Measurements from ENCODE around the gene NAPG. TPM values are rescaled to one million over a fixed set of nuclear protein-coding genes. Genes with fewer than 3 reads are reported as not detected.
A peak's percentile ranks its signal among the peaks of the same experiment; 100 is the strongest.

NAPG gene
- total and polyA plus RNA-seq, 2 donors (not counting 3 experiments of a cell fraction or from before 2014, with no cell fraction given) = 10.8 to 34.1 TPM

- FAIRE-seq = no peak
- TF ChIP-seq JUN (IDR thresholded peaks at IDR 0.05; ENCODE audit: borderline replicate concordance, insufficient read depth, insufficient read length, low read depth) (no peak), CTCF (IDR thresholded peaks at IDR 0.05; ENCODE audit: extremely low read depth in 1 of 2, insufficient read depth in 1 of 2, low read depth in 1 of 2, low read length in 2 of 2) (no peak), EZH2 (IDR thresholded peaks at IDR 0.05; ENCODE audit: borderline replicate concordance, low read depth, low read length, severe bottlenecking) (no peak)
- H3K4me3 ChIP-seq (replicated peaks in 1 of 3; ENCODE audit: insufficient read depth in 1 of 3, low read depth in 1 of 3, low read length in 3 of 3) = no peak overlapping the region
- no peak overlapping the region for H2AFZ ChIP-seq (ENCODE audit: low read depth, low read length)
- no peaks in the 10 kb centered on the region for H3K9me3 ChIP-seq (replicated peaks; ENCODE audit: control insufficient read depth, insufficient read depth, low read length)
- H3K4me2 ChIP-seq (ENCODE audit: insufficient read depth, low read length) = no peak overlapping the region
- POLR2A ChIA-PET = no interaction called here
- BruUV-seq (replicated peaks) = no TSS peak
- no peaks in the 10 kb centered on the region for H3K27me3 ChIP-seq (ENCODE audit: control insufficient read depth in 2 of 2, insufficient read depth in 2 of 2, low read length in 2 of 2)
- H3K79me2 ChIP-seq (ENCODE audit: control insufficient read depth, insufficient read depth, low read length) = peaks cover 48% of the 10 kb centered on the region
- CTCF ChIA-PET = no interaction called here
- H3K4me1 ChIP-seq (ENCODE audit: control insufficient read depth, extremely low read depth, insufficient read depth, low read length) = peaks cover 5% of the 10 kb centered on the region
- dilution Hi-C loops (cut with MboI; ENCODE audit: extremely low pct_ligation_motif_present, low sequenced_read_pairs) = no loop called here
- intact Hi-C loops (cut with micrococcal nuclease) = no loop called here
- DNase-seq (ENCODE audit: low read depth, low spot score) = no peak
- no peak overlapping the region for H3K27ac ChIP-seq (ENCODE audit: insufficient read depth, low read depth, low read length)
- no peaks in the 10 kb centered on the region for H3K36me3 ChIP-seq (ENCODE audit: control insufficient read depth in 2 of 2, extremely low read depth in 1 of 2, insufficient read depth in 2 of 2, low read length in 2 of 2)
- H3K9me1 ChIP-seq (replicated peaks; ENCODE audit: control insufficient read depth, extremely low read depth, insufficient read depth, low read length) = peaks cover 2% of the 10 kb centered on the region
- peaks cover 8% of the 10 kb centered on the region for H4K20me1 ChIP-seq (replicated peaks; ENCODE audit: control insufficient read depth, extremely low read depth, insufficient read depth, low read length)
- H3K9ac ChIP-seq (replicated peaks; ENCODE audit: extremely low read depth, insufficient read depth, low read length) = no peak overlapping the region
Measured at GRCh38 chr18:10533111-10533510, 7.3 kb downstream of the NAPG start.

- TF ChIP-seq POLR2AphosphoS5 (IDR thresholded peaks at IDR 0.05; ENCODE audit: insufficient read depth, low read depth, low read length) (peak; percentile 44), GATA2 (IDR thresholded peaks at IDR 0.05; ENCODE audit: insufficient read depth, insufficient read length, low read depth, low read length) (no peak), FOS (IDR thresholded peaks at IDR 0.05; ENCODE audit: borderline replicate concordance, insufficient read depth, low read length) (no peak)
- peaks cover 2% of the 10 kb centered on the region for H3K9me1 ChIP-seq (replicated peaks; ENCODE audit: control insufficient read depth, extremely low read depth, insufficient read depth, low read length)
- POLR2A ChIA-PET = no interaction called here
- H3K27me3 ChIP-seq (ENCODE audit: control insufficient read depth in 2 of 2, insufficient read depth in 2 of 2, low read length in 2 of 2) = no peaks in the 10 kb centered on the region
- H3K27ac ChIP-seq (ENCODE audit: insufficient read depth, low read depth, low read length) = peak overlapping the region; percentile 17
- H3K4me2 ChIP-seq (ENCODE audit: insufficient read depth, low read length) = no peak overlapping the region
- no peaks in the 10 kb centered on the region for H3K9me3 ChIP-seq (replicated peaks; ENCODE audit: control insufficient read depth, insufficient read depth, low read length)
- no peak overlapping the region for H2AFZ ChIP-seq (ENCODE audit: low read depth, low read length)
- peaks cover 18% of the 10 kb centered on the region for H3K79me2 ChIP-seq (ENCODE audit: control insufficient read depth, insufficient read depth, low read length)
- intact Hi-C loops (cut with micrococcal nuclease) = no loop called here
- no peak overlapping the region for H3K4me3 ChIP-seq (replicated peaks in 1 of 3; ENCODE audit: insufficient read depth in 1 of 3, low read depth in 1 of 3, low read length in 3 of 3)
- CTCF ChIA-PET = interaction anchor here (1.1 kb wide), 1 partner anchor 10 kb away, joined by 4 read pairs; no protein-coding TSS in a partner anchor
- dilution Hi-C loops (cut with MboI; ENCODE audit: extremely low pct_ligation_motif_present, low sequenced_read_pairs) = no loop called here
- H3K9ac ChIP-seq (replicated peaks; ENCODE audit: extremely low read depth, insufficient read depth, low read length) = no peak overlapping the region
- peaks cover 2 to 10% of the 10 kb centered on the region in 2 experiments for H3K36me3 ChIP-seq (ENCODE audit: control insufficient read depth in 2 of 2, extremely low read depth in 1 of 2, insufficient read depth in 2 of 2, low read length in 2 of 2)
- FAIRE-seq = no peak
- H3K4me1 ChIP-seq (ENCODE audit: control insufficient read depth, extremely low read depth, insufficient read depth, low read length) = peaks cover 5% of the 10 kb centered on the region
- no TSS peak for BruUV-seq (replicated peaks)
- H4K20me1 ChIP-seq (replicated peaks; ENCODE audit: control insufficient read depth, extremely low read depth, insufficient read depth, low read length) = peaks cover 2% of the 10 kb centered on the region
- DNase-seq (ENCODE audit: low read depth, low spot score) = peak; percentile 24
Measured at GRCh38 chr18:10536280-10536679, 10.5 kb downstream of the NAPG start.
